PFSK-1 (cell line): ENCODE results near the gene STRN3.

Source experiments
- FOXP2 ChIP-seq: optimal IDR thresholded peaks from 2 replicates; pipeline ENCODE3; 2011; ENCODE audit warnings: borderline replicate concordance, control low read depth, inconsistent platforms; ENCODE audit not compliant: insufficient read depth; ENCODE audit errors: extremely low read length, extremely low read depth
- POLR2AphosphoS5 ChIP-seq: IDR thresholded peaks from 2 replicates; pipeline ENCODE4 v1.6.1; 2012; ENCODE audit warnings: low read depth, mild to moderate bottlenecking, control low read depth, low read length, moderate library complexity
- REST ChIP-seq, 2 experiments: IDR thresholded peaks; 2 replicates each; pipeline versions ENCODE4 v1.6.1 to v1.8.0; 2011 to 2012; ENCODE audit warnings: low read depth in 2 of 2, low read length in 2 of 2, control low read depth in 1 of 2, inconsistent platforms in 1 of 2, mild to moderate bottlenecking in 1 of 2, moderate library complexity in 1 of 2; ENCODE audit not compliant: insufficient read depth in 1 of 2
- SIN3A ChIP-seq: IDR thresholded peaks from 2 replicates; pipeline ENCODE4 v1.6.1; 2012; ENCODE audit warnings: mild to moderate bottlenecking, low read length, moderate library complexity, borderline replicate concordance; ENCODE audit not compliant: insufficient read depth
- TAF1 ChIP-seq: IDR thresholded peaks from 2 replicates; pipeline ENCODE4 v1.6.1; 2012; ENCODE audit warnings: low read length, control low read depth, borderline replicate concordance; ENCODE audit not compliant: insufficient read depth

The STRN3 gene

DNA sequence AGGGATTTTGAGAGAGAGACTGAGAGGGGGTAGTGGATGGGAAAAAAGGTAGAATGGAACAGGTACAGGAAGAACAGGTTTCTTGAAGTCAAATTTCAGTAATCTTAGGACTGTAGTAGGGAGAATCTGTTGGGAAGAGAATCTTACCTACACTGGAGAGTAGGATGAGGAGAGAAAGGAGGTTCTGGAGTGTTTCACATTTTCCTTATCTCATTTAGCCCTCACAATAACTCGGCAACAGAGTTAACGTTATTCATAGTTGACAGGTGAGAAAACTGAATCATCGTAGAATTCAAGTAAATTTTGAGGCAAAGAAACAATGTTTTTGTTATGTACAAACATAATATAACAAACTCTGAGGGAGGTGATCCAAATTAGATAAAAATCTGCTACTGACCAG is 17.2 kb upstream of the STRN3 start:
- TF ChIP-seq FOXP2 (no peak), POLR2AphosphoS5 (no peak), SIN3A (no peak), REST (IDR thresholded peaks at IDR 0.05; ENCODE audit: insufficient read depth in 1 of 2, low read depth in 2 of 2, low read length in 2 of 2) (no peak), TAF1 (no peak)

DNA sequence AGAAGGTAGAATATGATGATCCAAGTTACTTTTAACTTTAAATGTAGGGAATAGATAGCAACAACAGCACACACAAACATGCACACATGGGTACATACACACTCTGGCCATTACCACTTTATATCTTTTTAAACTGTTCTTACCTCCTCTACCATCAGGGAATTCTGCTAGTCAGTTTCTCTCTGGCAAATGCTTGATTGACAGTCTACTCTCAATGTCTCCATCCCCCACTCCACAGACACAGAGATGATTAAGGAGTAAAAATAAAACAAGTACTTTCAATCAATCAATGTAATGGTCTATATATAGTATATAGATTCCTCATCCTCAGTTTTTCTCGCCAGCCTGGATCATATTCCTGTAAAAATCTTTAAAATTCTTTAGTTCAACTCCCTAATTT is 16.1 kb upstream of the STRN3 start:
- TF ChIP-seq FOXP2 (no peak), SIN3A (no peak), REST (IDR thresholded peaks at IDR 0.05; ENCODE audit: insufficient read depth in 1 of 2, low read depth in 2 of 2, low read length in 2 of 2) (no peak), TAF1 (no peak), POLR2AphosphoS5 (no peak)

DNA sequence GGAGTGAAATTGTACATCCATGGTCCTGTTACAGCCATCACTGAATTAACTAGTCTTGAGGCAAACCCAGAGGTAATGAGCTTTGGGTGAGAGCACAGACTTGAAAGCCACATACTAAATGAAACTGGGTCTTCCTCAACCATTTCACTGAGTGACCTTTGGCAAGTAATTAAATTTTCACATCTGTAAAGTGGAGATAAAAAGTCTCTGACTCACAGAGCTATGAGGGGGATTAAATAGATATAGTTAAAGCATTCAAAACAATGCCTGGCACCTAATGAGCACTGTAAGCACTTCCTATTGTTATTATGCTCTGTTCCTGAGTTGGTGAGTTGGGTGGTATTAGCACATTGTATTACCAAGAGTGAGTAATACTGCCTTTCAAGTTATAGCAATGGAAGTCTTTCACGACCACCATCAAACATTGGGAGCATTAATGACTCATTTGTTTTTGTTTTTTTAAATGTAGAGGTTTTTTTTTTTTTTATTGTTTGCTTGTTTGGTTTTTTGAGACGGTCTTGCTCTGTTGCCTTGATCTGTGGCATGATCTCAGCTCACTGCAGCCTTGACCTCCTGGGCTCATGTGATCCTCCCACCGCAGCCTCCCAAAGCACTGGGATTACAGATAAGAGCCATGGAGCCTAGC is 12.5 kb upstream of the STRN3 start:
- no peak for TF ChIP-seq SIN3A
- no peak for TF ChIP-seq TAF1
- no peak for TF ChIP-seq FOXP2
- no peak for TF ChIP-seq REST (IDR thresholded peaks at IDR 0.05; ENCODE audit: insufficient read depth in 1 of 2, low read depth in 2 of 2, low read length in 2 of 2)
- no peak for TF ChIP-seq POLR2AphosphoS5

GRCh38 chr14:31037709-31038221 is 11.6 kb upstream of the STRN3 start:
- no peak for TF ChIP-seq FOXP2
- TF ChIP-seq SIN3A = no peak
- TF ChIP-seq TAF1 = no peak

DNA sequence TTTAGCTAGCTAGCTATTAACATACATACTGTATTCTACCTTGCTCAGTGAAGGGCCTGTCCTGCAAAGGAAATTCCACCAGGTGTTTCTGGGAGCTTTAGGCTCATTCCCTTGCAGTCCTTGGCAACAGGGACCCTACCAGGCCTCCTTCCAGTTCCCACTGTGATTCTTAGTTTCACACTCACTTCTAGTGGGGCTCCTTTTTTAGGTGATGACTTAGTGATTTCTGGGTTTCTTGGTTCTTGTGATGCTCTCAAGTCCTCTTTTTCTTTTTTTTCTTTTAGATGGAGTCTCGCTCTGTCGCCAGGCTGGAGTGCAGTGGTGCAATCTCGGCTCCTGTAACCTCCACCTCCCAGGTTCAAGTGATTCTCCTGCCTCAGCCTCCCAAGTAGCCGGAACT is 10.4 kb upstream of the STRN3 start:
- TF ChIP-seq FOXP2 (no peak), SIN3A (no peak), REST (IDR thresholded peaks at IDR 0.05; ENCODE audit: insufficient read depth in 1 of 2, low read depth in 2 of 2, low read length in 2 of 2) (no peak), TAF1 (no peak), POLR2AphosphoS5 (no peak)
